ENCODE measurements around the gene CDHR5. TPM values are rescaled to one million over a fixed set of nuclear protein-coding genes. Genes with fewer than 3 reads are reported as not detected.

CDHR5 gene
- total RNA-seq, 2 donors from 2014 or later: not detected

- Mint-ChIP-seq H3K4me1 (peaks cover 2% of the 10 kb centered on the region), H3K36me3 (ENCODE audit: low read depth) (no peaks in the 10 kb centered on the region), H3K27ac (no peak overlapping the region), H3K27me3 (no peaks in the 10 kb centered on the region), H3K4me3 (no peak overlapping the region)
- ATAC-seq: no peak
- no peaks in the 10 kb centered on the region for H3K9me3 ChIP-seq (ENCODE audit: control insufficient read depth, low read length, poor library complexity, severe bottlenecking)
- no peak for DNase-seq
Measured at GRCh38 chr11:607020-607780, 17.6 kb downstream of the CDHR5 start.

DNA sequence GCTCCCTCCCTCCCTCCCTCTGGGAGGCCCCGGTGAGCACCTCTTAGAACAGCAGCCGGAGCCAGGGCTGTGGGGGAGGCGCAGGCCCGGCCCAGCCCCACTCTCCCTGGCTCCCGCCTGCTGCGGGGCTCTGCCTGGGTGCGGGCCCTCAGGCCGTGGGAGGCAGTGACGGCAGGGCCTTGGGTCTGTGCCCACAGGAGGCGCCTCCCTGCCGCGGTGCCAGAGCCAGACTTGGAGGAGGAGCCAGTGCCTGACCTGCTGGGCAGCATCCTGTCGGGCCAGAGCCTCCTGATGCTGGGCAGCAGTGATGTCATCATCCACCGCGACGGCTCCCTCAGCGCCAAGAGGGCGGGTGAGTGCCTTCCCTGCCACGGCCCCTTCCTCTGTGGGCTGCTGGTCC is 18.5 kb downstream of the CDHR5 start:
- Mint-ChIP-seq H3K4me1 (no peaks in the 10 kb centered on the region), H3K36me3 (ENCODE audit: low read depth) (no peaks in the 10 kb centered on the region), H3K4me3 (no peak overlapping the region), H3K27ac (no peak overlapping the region), H3K27me3 (no peaks in the 10 kb centered on the region)
- no peaks in the 10 kb centered on the region for H3K9me3 ChIP-seq (ENCODE audit: control insufficient read depth, low read length, poor library complexity, severe bottlenecking)
- DNase-seq (no peak), ATAC-seq (no peak)

GRCh38 chr11:605286-606129 is 19.2 kb downstream of the CDHR5 start:
- H3K4me1 Mint-ChIP-seq: no peaks in the 10 kb centered on the region
- no peaks in the 10 kb centered on the region for H3K27me3 Mint-ChIP-seq

GRCh38 chr11:603154-603553 is 21.6 kb downstream of the CDHR5 start:
- no peak for DNase-seq
- H3K27me3 Mint-ChIP-seq: no peaks in the 10 kb centered on the region
- H3K27ac Mint-ChIP-seq: no peak overlapping the region
- H3K4me3 Mint-ChIP-seq: no peak overlapping the region
- ATAC-seq: no peak
- no peaks in the 10 kb centered on the region for H3K9me3 ChIP-seq (ENCODE audit: control insufficient read depth, low read length, poor library complexity, severe bottlenecking)
- no peaks in the 10 kb centered on the region for H3K4me1 Mint-ChIP-seq
- no peaks in the 10 kb centered on the region for H3K36me3 Mint-ChIP-seq (ENCODE audit: low read depth)

More at GRCh38 chr11:605286-606129, 19.2 kb downstream of the CDHR5 start:
- H3K4me3 Mint-ChIP-seq: no peak overlapping the region
- H3K36me3 Mint-ChIP-seq (ENCODE audit: low read depth): no peaks in the 10 kb centered on the region
- DNase-seq (no peak), ATAC-seq (no peak)
- H3K9me3 ChIP-seq (ENCODE audit: control insufficient read depth, low read length, poor library complexity, severe bottlenecking): no peaks in the 10 kb centered on the region
- H3K27ac Mint-ChIP-seq: no peak overlapping the region

DNA sequence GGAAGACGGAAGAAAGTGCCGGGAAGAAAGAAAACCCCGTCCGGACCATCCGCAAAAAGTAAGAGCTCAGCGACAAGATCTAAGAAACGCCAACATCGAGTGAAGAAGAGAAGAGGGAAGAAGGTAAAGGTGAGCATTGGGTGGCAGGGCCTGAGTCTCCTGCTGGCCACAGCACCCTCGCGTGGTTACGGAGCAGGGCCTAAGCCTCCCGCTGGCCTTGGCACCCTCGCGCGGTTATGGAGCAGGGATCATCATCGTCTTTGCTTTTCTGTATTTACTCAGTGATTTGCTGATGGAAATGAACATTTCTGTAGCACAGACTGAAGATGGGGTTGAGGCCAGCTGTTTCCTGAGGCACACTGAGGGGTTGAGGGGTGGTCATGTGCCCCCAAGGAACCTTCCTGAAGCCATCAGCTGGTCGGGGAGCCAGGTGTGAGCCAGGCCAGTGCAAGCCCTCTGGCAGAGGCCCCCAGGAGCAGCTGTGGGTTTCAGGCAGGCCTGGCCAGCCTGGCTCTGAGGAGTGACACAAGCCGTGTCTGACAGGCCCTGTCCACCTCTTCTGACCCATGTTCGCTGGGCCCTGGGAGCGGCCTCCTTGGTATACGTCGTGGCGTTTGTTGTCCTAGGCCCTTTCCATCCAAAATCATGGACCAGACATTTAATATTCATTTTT is 23.0 kb downstream of the CDHR5 start:
- ATAC-seq: no peak
- H3K9me3 ChIP-seq (ENCODE audit: control insufficient read depth, low read length, poor library complexity, severe bottlenecking): no peaks in the 10 kb centered on the region
- H3K27me3 Mint-ChIP-seq: no peaks in the 10 kb centered on the region
- H3K4me3 Mint-ChIP-seq: no peak overlapping the region
- no peak for DNase-seq
- no peaks in the 10 kb centered on the region for H3K36me3 Mint-ChIP-seq (ENCODE audit: low read depth)
- no peak overlapping the region for H3K27ac Mint-ChIP-seq
- peaks cover 4% of the 10 kb centered on the region for H3K4me1 Mint-ChIP-seq

DNA sequence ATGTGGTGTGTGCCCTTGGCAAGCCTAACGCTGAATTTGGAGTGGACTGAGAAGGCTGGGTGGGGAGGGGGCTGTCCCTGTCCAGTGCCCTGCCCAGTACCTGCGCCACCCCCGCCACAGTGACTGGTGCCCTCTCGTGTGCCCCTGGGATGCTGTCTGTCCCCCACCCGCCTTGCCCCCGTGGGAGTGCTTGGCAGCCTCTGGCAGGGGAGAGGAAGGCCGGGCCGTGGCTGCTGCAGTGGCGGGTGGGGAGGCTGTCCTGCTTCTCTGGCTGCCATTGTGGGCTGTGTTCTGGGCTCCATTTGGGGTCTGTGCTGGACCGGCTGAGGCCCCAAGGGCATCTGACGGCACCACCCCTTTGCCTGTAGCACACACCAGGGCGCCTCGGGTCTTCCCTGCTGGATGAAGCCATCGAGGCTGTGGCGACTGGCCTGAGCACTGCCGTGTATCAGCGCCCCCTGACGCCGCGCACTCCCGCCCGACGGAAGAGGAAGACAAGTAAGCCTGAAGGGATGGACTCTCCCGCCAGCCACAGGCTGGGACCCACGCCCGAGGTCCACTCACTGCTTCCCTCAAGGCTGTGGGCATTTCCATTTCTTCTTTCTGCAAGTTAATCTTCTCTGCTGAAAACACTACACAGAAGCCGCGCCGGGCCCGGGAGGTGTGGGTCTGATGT is 26.6 kb downstream of the CDHR5 start:
- no peaks in the 10 kb centered on the region for H3K27me3 Mint-ChIP-seq
- H3K27ac Mint-ChIP-seq: no peak overlapping the region
- no peak overlapping the region for H3K4me3 Mint-ChIP-seq
- H3K36me3 Mint-ChIP-seq (ENCODE audit: low read depth): peaks cover 2% of the 10 kb centered on the region
- H3K9me3 ChIP-seq (ENCODE audit: control insufficient read depth, low read length, poor library complexity, severe bottlenecking): no peaks in the 10 kb centered on the region
- peaks cover 13% of the 10 kb centered on the region for H3K4me1 Mint-ChIP-seq
- DNase-seq (no peak), ATAC-seq (no peak)

GRCh38 chr11:597166-597725 is 27.5 kb downstream of the CDHR5 start:
- DNase-seq (no peak), ATAC-seq (peak; percentile 37)
- Mint-ChIP-seq H3K27me3 (no peaks in the 10 kb centered on the region), H3K4me3 (no peak overlapping the region), H3K4me1 (peaks cover 14% of the 10 kb centered on the region), H3K36me3 (ENCODE audit: low read depth) (peaks cover 4% of the 10 kb centered on the region), H3K27ac (peak overlapping the region; percentile 67)
- H3K9me3 ChIP-seq (ENCODE audit: control insufficient read depth, low read length, poor library complexity, severe bottlenecking): no peaks in the 10 kb centered on the region

DNA sequence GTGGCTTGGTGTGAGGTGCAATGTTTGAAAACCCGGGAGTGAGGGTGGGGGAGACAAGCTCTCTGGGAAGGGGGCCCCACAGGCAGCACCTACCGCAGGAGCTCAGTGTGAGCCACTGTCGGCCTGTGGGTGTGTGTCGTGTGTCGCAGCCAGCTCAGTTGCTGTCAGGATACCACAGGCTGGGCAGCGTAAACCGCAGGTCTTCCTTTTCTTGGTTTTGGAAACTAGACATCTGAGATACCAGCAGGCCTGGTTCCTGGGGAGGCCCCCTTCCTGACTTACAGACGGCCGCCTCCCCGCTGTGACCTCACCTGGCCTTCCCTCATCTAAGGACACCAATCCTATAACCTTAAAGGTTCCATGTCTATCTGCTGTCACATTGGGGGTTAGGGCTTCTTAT is 28.4 kb downstream of the CDHR5 start:
- Mint-ChIP-seq H3K4me1 (peaks cover 15% of the 10 kb centered on the region), H3K36me3 (ENCODE audit: low read depth) (peaks cover 5% of the 10 kb centered on the region), H3K4me3 (peak overlapping the region; percentile 49), H3K27me3 (no peaks in the 10 kb centered on the region), H3K27ac (peak overlapping the region; percentile 67)
- no peaks in the 10 kb centered on the region for H3K9me3 ChIP-seq (ENCODE audit: control insufficient read depth, low read length, poor library complexity, severe bottlenecking)
- ATAC-seq (peak; percentile 48), DNase-seq (no peak)

DNA sequence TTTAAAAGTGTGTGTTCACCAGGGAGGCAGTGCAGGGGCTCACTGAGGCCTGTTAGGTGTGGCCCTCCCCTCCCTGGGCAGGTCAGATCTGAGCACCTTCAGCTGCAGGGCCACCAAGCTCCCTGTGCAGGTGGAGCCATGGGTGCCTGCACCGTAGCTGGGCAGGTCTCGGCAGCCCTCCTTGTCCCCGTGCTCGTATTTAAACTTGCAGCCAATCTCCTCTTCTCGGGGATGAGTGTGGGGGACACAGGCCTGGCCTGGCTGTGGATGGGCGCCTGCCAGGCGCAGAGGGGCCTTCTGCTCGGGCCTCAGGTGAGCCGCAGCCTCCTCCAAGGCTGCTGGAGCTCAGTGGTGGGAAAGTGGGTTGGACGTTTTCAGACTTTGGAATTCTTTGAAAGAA is 29.4 kb downstream of the CDHR5 start:
- Mint-ChIP-seq H3K27ac (no peak overlapping the region), H3K36me3 (ENCODE audit: low read depth) (peaks cover 5% of the 10 kb centered on the region), H3K4me3 (no peak overlapping the region), H3K4me1 (peaks cover 15% of the 10 kb centered on the region), H3K27me3 (no peaks in the 10 kb centered on the region)
- no peak for DNase-seq
- ATAC-seq: no peak
- H3K9me3 ChIP-seq (ENCODE audit: control insufficient read depth, low read length, poor library complexity, severe bottlenecking): no peaks in the 10 kb centered on the region

DNA sequence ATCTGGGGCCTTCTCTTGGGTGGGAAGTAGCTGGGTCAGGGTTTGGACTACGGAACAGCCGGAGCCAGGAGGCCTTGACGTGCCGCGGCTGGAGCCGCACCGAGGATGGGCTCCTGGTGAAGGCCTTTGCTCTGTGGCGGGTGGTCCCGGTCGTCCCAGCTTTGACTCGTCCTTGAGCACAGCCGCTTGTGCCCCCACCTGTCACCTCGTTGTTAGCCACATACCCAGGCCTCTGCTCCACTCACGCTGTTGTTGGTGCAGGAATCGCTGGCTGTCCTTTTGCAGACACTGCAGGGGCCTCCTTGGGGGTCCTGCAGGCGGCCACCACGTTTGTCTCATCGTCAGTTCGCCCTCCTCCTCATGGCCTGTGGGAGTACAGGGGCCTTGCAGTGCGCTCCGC is 31.4 kb downstream of the CDHR5 start:
- DNase-seq: no peak
- H3K27ac Mint-ChIP-seq: peak overlapping the region; percentile 43

GRCh38 chr11:592918-593317 is 31.8 kb downstream of the CDHR5 start:
- Mint-ChIP-seq H3K4me3 (no peak overlapping the region), H3K27ac (peak overlapping the region; percentile 43), H3K4me1 (peaks cover 19% of the 10 kb centered on the region), H3K36me3 (ENCODE audit: low read depth) (peaks cover 7% of the 10 kb centered on the region), H3K27me3 (no peaks in the 10 kb centered on the region)
- DNase-seq: no peak
- ATAC-seq: no peak
- H3K9me3 ChIP-seq (ENCODE audit: control insufficient read depth, low read length, poor library complexity, severe bottlenecking): no peaks in the 10 kb centered on the region

More for the DNA sequence above, 31.4 kb downstream of the CDHR5 start:
- Mint-ChIP-seq H3K4me1 (peaks cover 15% of the 10 kb centered on the region), H3K36me3 (ENCODE audit: low read depth) (peaks cover 7% of the 10 kb centered on the region), H3K27me3 (no peaks in the 10 kb centered on the region), H3K4me3 (no peak overlapping the region)
- no peaks in the 10 kb centered on the region for H3K9me3 ChIP-seq (ENCODE audit: control insufficient read depth, low read length, poor library complexity, severe bottlenecking)
- no peak for ATAC-seq

- no peak overlapping the region for H3K4me3 Mint-ChIP-seq
- H3K27ac Mint-ChIP-seq: no peak overlapping the region
- peaks cover 23% of the 10 kb centered on the region for H3K4me1 Mint-ChIP-seq
- DNase-seq (no peak), ATAC-seq (no peak)
- H3K9me3 ChIP-seq (ENCODE audit: control insufficient read depth, low read length, poor library complexity, severe bottlenecking): no peaks in the 10 kb centered on the region
- H3K27me3 Mint-ChIP-seq: no peaks in the 10 kb centered on the region
- peaks cover 7% of the 10 kb centered on the region for H3K36me3 Mint-ChIP-seq (ENCODE audit: low read depth)
Measured at GRCh38 chr11:592501-592900, 32.3 kb downstream of the CDHR5 start.

All from T-helper 17 cell (primary cell).